Activated CD4-positive, alpha-beta memory T cell treated with anti-CD3 and anti-CD28 coated beads, Interleukin-2, amount 10 ng/mL, durations not matched to agents 7 days and 5 days (primary cell): ENCODE results near the gene TRPM4. TPM values are rescaled to one million over a fixed set of nuclear protein-coding genes. Genes with fewer than 3 reads are reported as not detected.

ENCODE experiments used
- CTCF ChIA-PET: fragments of 350-600 bp; sonication (Branson Sonifier 250); formaldehyde crosslinking; loops from one replicate; lab custom pipeline; 2021; ENCODE audit warnings: antibody characterized with exemption, inconsistent platforms; lab: Charles Lee
- POLR2A ChIA-PET: fragments of 350-600 bp; sonication (Branson Sonifier 250); formaldehyde crosslinking; loops from one replicate; lab custom pipeline; 2021; ENCODE audit warnings: antibody characterized with exemption; lab: Charles Lee
- DNase-seq: peaks from one replicate; pipeline ENCODE4 v3.0.0-alpha.2; 2020
- H3K27ac Mint-ChIP-seq: one replicate; pipeline ENCODE4 v1.8.0; 2021; ENCODE audit warnings: mild to moderate bottlenecking, mixed read lengths
- H3K27me3 Mint-ChIP-seq: one replicate; pipeline ENCODE4 v1.8.0; 2021; ENCODE audit warnings: mixed read lengths
- H3K36me3 Mint-ChIP-seq: one replicate; pipeline ENCODE4 v1.8.0; 2021; ENCODE audit warnings: low read depth, mixed read lengths
- H3K4me1 Mint-ChIP-seq: one replicate; pipeline ENCODE4 v1.8.0; 2021; ENCODE audit warnings: mixed read lengths
- H3K4me3 Mint-ChIP-seq: one replicate; pipeline ENCODE4 v1.8.0; 2021; ENCODE audit warnings: mild to moderate bottlenecking, mixed read lengths
- H3K9me3 Mint-ChIP-seq: one replicate; pipeline ENCODE4 v1.8.0; 2021; ENCODE audit warnings: mixed read lengths
- total RNA-seq, 2 experiments: library from RNA; stranded (reverse); gene quantifications; one replicate each; pipeline ENCODE4 v1.2.3, GENCODE V29; 2021

The TRPM4 gene
- total RNA-seq, result under 1 TPM in 1 of 2 experiments, not detected in 1; 0.58 TPM

GRCh38 chr19:49157445-49158224, at the start of gene TRPM4:
TRPM4 (plus strand) TSS chr19:49157792; CDS start chr19:49157867, 75 bp downstream.
- ChIA-PET CTCF (no interaction called here), POLR2A (no interaction called here)
- Mint-ChIP-seq H3K4me3 (peak within 1 kb of the TSS; percentile 13), H3K36me3 (no peaks in the 10 kb centered on the region), H3K9me3 (no peaks in the 10 kb centered on the region), H3K27ac (no peak within 1 kb of the TSS), H3K27me3 (peaks cover 52% of the 10 kb centered on the region), H3K4me1 (peaks cover 10% of the 10 kb centered on the region)
- peak; percentile 60 for DNase-seq

- no peaks in the 10 kb centered on the region for H3K27me3 Mint-ChIP-seq
- ChIA-PET CTCF (interaction anchor here (1.1 to 1.6 kb wide), 2 partner anchors 9 to 11 kb away, joined by 4 to 7 read pairs; no protein-coding TSS in a partner anchor), POLR2A (no interaction called here)
- no peak overlapping the region for H3K27ac Mint-ChIP-seq
- no peak overlapping the region for H3K4me3 Mint-ChIP-seq
- no peak for DNase-seq
- H3K4me1 Mint-ChIP-seq, result peaks cover 14% of the 10 kb centered on the region
- peaks cover 48% of the 10 kb centered on the region for H3K36me3 Mint-ChIP-seq
- H3K9me3 Mint-ChIP-seq, result no peaks in the 10 kb centered on the region
These were observed 48.5 kb upstream of the TRPM4 start for GRCh38 chr19:49109051-49109450.

- CTCF ChIA-PET, result interaction anchor here (1.1 to 2.3 kb wide), 3 partner anchors 9 to 12 kb away, joined by 4 to 11 read pairs (median 7); no protein-coding TSS in a partner anchor
- Mint-ChIP-seq H3K4me3 (no peak overlapping the region), H3K9me3 (no peaks in the 10 kb centered on the region), H3K27me3 (no peaks in the 10 kb centered on the region), H3K4me1 (peaks cover 14% of the 10 kb centered on the region), H3K36me3 (peaks cover 43% of the 10 kb centered on the region), H3K27ac (no peak overlapping the region)
- no peak for DNase-seq
- POLR2A ChIA-PET, result no interaction called here
These were observed 47.9 kb upstream of the TRPM4 start for GRCh38 chr19:49109569-49110233.

GRCh38 chr19:49110567-49110966, 47.0 kb upstream of the TRPM4 start:
- H3K9me3 Mint-ChIP-seq, result no peaks in the 10 kb centered on the region

GRCh38 chr19:49111218-49111998, 46.2 kb upstream of the TRPM4 start:
- peaks cover 21% of the 10 kb centered on the region for H3K4me1 Mint-ChIP-seq
- H3K36me3 Mint-ChIP-seq, result peaks cover 28% of the 10 kb centered on the region
- H3K4me3 Mint-ChIP-seq, result no peak overlapping the region
- ChIA-PET CTCF (interaction anchor here (1.0 to 2.3 kb wide), 2 partner anchors 14 to 23 kb away, joined by 3 to 11 read pairs; no protein-coding TSS in a partner anchor), POLR2A (interaction anchor here (0.6 kb wide), 2 partner anchors 8 to 191 kb away, joined by 3 read pairs; partner anchors contain the start of gene PPFIA3)
- no peak for DNase-seq
- H3K27me3 Mint-ChIP-seq, result no peaks in the 10 kb centered on the region
- H3K27ac Mint-ChIP-seq, result no peak overlapping the region
- no peaks in the 10 kb centered on the region for H3K9me3 Mint-ChIP-seq

More at GRCh38 chr19:49110567-49110966, 47.0 kb upstream of the TRPM4 start:
- peaks cover 19% of the 10 kb centered on the region for H3K4me1 Mint-ChIP-seq
- ChIA-PET POLR2A (no interaction called here), CTCF (interaction anchor here (2.3 kb wide), 1 partner anchor 13 kb away, joined by 11 read pairs; no protein-coding TSS in a partner anchor)
- no peak overlapping the region for H3K4me3 Mint-ChIP-seq
- H3K27me3 Mint-ChIP-seq, result no peaks in the 10 kb centered on the region
- H3K36me3 Mint-ChIP-seq, result peaks cover 36% of the 10 kb centered on the region
- DNase-seq, result no peak
- H3K27ac Mint-ChIP-seq, result no peak overlapping the region

GRCh38 chr19:49113762-49114629, 43.6 kb upstream of the TRPM4 start, which contains the start of gene LIN7B:
LIN7B (plus strand) TSS chr19:49114370; CDS start chr19:49114405, 35 bp downstream.
- ChIA-PET POLR2A (interaction anchor here (0.9 to 1.9 kb wide), 10 partner anchors 8 to 36 kb away, joined by 3 to 8 read pairs (median 4); no protein-coding TSS in a partner anchor), CTCF (interaction anchor here (0.6 to 2.4 kb wide), 17 partner anchors 8 to 562 kb away, joined by 3 to 30 read pairs (median 5); partner anchors contain the start of genes GYS1, RRAS and RUVBL2)
- Mint-ChIP-seq H3K27ac (no peak within 1 kb of the TSS), H3K4me3 (peak within 1 kb of the TSS; percentile 85), H3K9me3 (no peaks in the 10 kb centered on the region), H3K4me1 (peaks cover 36% of the 10 kb centered on the region), H3K27me3 (no peaks in the 10 kb centered on the region), H3K36me3 (peaks cover 6% of the 10 kb centered on the region)
- DNase-seq, result peak; percentile 79

- peaks cover 38% of the 10 kb centered on the region for H3K4me1 Mint-ChIP-seq
- H3K36me3 Mint-ChIP-seq, result no peaks in the 10 kb centered on the region
- H3K4me3 Mint-ChIP-seq, result peak overlapping the region; percentile 77
- POLR2A ChIA-PET, result interaction anchor here (0.9 to 1.9 kb wide), 9 partner anchors 9 to 35 kb away, joined by 3 to 8 read pairs (median 4); no protein-coding TSS in a partner anchor
- H3K27me3 Mint-ChIP-seq, result peaks cover 3% of the 10 kb centered on the region
- H3K27ac Mint-ChIP-seq, result no peak overlapping the region
- H3K9me3 Mint-ChIP-seq, result no peaks in the 10 kb centered on the region
- CTCF ChIA-PET, result interaction anchor here (0.6 to 2.4 kb wide), 13 partner anchors 9 to 561 kb away, joined by 3 to 30 read pairs (median 5); partner anchors contain the start of genes GYS1, RRAS and RUVBL2
- DNase-seq, result peak; percentile 57
These were observed 42.8 kb upstream of the TRPM4 start for GRCh38 chr19:49114630-49115363.

- no peak overlapping the region for H3K27ac Mint-ChIP-seq
- DNase-seq, result no peak
- H3K27me3 Mint-ChIP-seq, result peaks cover 13% of the 10 kb centered on the region
- H3K4me3 Mint-ChIP-seq, result peak overlapping the region; percentile 26
- peaks cover 45% of the 10 kb centered on the region for H3K4me1 Mint-ChIP-seq
- no peaks in the 10 kb centered on the region for H3K9me3 Mint-ChIP-seq
- ChIA-PET POLR2A (interaction anchor here (1.1 kb wide), 1 partner anchor 13 kb away, joined by 3 read pairs; no protein-coding TSS in a partner anchor), CTCF (interaction anchor here (0.8 kb wide), 1 partner anchor 123 kb away, joined by 3 read pairs; the partner anchor contains the start of genes GYS1 and RUVBL2)
- peaks cover 4% of the 10 kb centered on the region for H3K36me3 Mint-ChIP-seq
These were observed 41.0 kb upstream of the TRPM4 start for GRCh38 chr19:49116544-49116943.

- POLR2A ChIA-PET, result interaction anchor here (0.9 to 1.3 kb wide), 2 partner anchors 10 to 12 kb away, joined by 5 read pairs; no protein-coding TSS in a partner anchor
- H3K9me3 Mint-ChIP-seq, result no peaks in the 10 kb centered on the region
- H3K27me3 Mint-ChIP-seq, result peaks cover 20% of the 10 kb centered on the region
These were observed 39.7 kb upstream of the TRPM4 start for GRCh38 chr19:49117677-49118564.

More at GRCh38 chr19:49117677-49118564, 39.7 kb upstream of the TRPM4 start:
- peak overlapping the region; percentile 76 for H3K4me3 Mint-ChIP-seq
- peaks cover 45% of the 10 kb centered on the region for H3K4me1 Mint-ChIP-seq
- peak overlapping the region; percentile 75 for H3K27ac Mint-ChIP-seq
- no peak for DNase-seq
- H3K36me3 Mint-ChIP-seq, result peaks cover 4% of the 10 kb centered on the region
- CTCF ChIA-PET, result interaction anchor here (0.6 to 0.9 kb wide), 2 partner anchors 12 to 330 kb away, joined by 3 read pairs; no protein-coding TSS in a partner anchor
